ENCODE data around the gene PC. TPM values are rescaled to one million over a fixed set of nuclear protein-coding genes. Genes with fewer than 3 reads are reported as not detected.

The PC gene
- total RNA-seq, 1 donor from 2014 or later: 25.7 TPM

Small RNAs within 50 kb of the gene (microRNA-seq; reads per million reads assigned to microRNA genes)
- not detected for gene MIR3163

Other genes with a start within 250 kb of the PC start
- gene SPTBN2, start 229.2 kb downstream of the PC start, total RNA-seq (ENCODE audit: low replicate concordance): 56.0 and 139 TPM in 2 replicates
- 25.0 and 29.9 TPM in 2 replicates for gene RCE1, start 114.9 kb downstream of the PC start, total RNA-seq (ENCODE audit: low replicate concordance)
- gene LRFN4, start 101.3 kb downstream of the PC start, total RNA-seq (ENCODE audit: low replicate concordance): 10.1 and 28.5 TPM in 2 replicates
- 0.77 and 2.6 TPM in 2 replicates for gene C11orf86, start 16.9 kb upstream of the PC start, total RNA-seq (ENCODE audit: low replicate concordance)
- gene SYT12, start 64.8 kb upstream of the PC start, total RNA-seq (ENCODE audit: low replicate concordance): 0.24 and 0.55 TPM in 2 replicates
- gene RHOD, start 98.5 kb upstream of the PC start, total RNA-seq (ENCODE audit: low replicate concordance): 21.2 and 95.6 TPM in 2 replicates
- gene KDM2A, start 160.9 kb upstream of the PC start, total RNA-seq (ENCODE audit: low replicate concordance): 97.5 and 169 TPM in 2 replicates

All from type B pancreatic cell (in vitro differentiated cells).